Measurements from ENCODE around the gene PHYHD1.
A peak's percentile ranks its signal among the peaks of the same experiment; 100 is the strongest.
"Not testable (repeated sequence)": the region's sequence is repeated elsewhere in the genome, so short reads cannot be mapped to it uniquely, and the experiment has no call there.

Gene PHYHD1

GRCh38 chr9:128927731-128928411 lies 7.1 kb downstream of the PHYHD1 start:
- peak; percentile 43 for DNase-seq

DNA sequence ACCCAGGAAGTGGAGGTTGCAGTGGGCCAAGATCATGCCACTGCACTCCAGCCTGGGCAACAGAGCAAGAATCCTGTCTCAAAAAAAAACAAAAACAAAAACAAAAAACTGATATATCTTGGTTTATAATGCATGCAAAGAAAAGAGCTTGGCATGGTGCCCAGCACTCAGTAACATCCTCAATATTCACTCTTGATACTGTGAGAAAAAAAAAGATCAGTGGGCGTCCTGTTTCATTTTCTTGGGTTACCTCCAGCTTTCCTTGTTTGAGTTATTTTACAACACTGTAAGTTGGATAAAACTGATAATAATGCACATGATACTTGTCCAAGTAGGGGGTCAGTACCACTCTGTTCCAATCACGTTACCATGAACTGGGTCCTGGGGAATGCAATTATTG lies 7.8 kb downstream of the PHYHD1 start:
- DNase-seq = no peak

- no peak for DNase-seq
Measured at GRCh38 chr9:128929560-128929959, 8.8 kb downstream of the PHYHD1 start.

GRCh38 chr9:128933731-128934130 lies 12.9 kb downstream of the PHYHD1 start:
- no peak for DNase-seq

- no peak for DNase-seq
Measured at GRCh38 chr9:128936171-128936865, 15.5 kb downstream of the PHYHD1 start.

DNA sequence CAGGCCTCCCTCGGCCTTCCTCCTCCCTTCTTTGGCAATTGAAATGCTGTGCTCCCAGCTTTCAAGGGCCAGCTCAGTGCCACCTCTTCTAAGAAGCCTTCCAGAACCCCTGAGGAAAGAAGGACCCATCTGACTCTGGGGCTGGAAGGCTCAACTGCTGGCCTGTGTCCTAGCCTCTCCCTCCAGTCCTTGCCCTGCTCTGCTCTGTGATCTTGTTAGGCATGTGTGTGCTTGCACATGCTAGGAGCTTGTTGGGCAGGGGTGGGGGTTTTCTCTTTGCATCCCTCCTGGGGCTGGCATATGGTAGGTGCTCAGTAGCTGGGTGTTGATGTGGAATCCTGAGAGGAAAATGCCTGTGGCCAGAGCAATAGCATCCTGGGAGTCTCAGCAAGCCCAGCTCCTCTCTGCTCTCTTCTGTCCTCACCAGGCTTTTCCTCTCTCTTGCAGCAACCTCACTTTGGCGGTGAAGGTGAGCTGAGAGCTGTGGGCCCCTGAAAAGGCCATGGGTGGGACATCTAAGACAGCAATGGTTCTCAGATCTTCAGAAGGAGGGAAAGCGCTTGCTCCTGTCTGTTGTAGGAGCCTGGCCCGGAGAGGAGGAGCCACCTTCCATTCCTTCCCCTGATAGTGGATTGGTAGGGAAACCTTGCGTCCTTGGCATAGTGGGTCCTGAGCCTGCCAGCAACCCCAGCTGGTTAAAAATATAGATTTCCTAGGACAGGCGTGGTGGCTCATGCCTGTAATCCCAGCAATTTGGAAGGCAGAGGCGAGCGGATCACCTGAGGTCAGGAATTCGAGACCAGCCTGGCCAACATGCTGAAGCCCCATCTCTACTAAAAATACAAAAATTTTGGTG lies 16.8 kb downstream of the PHYHD1 start:
- DNase-seq = no peak

DNA sequence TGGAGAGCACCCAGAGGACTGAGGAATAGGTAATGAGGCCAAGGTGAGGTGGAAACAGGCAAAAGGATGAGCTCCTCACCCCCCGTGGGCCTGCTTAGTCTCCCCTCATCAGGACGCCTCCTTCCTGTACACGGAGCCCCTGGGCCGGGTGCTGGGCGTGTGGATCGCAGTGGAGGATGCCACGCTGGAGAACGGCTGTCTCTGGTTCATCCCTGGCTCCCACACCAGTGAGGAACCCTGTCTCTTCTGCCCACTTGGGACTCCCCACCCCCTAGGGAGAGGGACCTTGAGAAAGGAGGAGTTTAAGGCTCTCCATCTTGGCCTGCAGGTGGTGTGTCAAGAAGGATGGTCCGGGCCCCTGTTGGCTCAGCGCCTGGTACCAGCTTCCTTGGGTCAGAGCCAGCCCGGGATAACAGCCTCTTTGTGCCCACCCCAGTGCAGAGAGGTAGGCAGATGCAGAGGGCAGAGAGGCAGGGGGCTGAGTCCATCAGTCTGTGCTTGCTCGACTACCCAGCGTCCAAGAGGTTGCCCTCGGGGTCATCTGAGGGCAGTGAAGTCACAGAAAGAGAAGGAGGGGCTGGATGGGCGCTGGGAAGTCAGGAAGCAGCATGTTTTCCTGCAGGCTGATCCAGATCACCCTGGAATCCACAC lies 19.6 kb downstream of the PHYHD1 start:
- no peak for DNase-seq

DNA sequence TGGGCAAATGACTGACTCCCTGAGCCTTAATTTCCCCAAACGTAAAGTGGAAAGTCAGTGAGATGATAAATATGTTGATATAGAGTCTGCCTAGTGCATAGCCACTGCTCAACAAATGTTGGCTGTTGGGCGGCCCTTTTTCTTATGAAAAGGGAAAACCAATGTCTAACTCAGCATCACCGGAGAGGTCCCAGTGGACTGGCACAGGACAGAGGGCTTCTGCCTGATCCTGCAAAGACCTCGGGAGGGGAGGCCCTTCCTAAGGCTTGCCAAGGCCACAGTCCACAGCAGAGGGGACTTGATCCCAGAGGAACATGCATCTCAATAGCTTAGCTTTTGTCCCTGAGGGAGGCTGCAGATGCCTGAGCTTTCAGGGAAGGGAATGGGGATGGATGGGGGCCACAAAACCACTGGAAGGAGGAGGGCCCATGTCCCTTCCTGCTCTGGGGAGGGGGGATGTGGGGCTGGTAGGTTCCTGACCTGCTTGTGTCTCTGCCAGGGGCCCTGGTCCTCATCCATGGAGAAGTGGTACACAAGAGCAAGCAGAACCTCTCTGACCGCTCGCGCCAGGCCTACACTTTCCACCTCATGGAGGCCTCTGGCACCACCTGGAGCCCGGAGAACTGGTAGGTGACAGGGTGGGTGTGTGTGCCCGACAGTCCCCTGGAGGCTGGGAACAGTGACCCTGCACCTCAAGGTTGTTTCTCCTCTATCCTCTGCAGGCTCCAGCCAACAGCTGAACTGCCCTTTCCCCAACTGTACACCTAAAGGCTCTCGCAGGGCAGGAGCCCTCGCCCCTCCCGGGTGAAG lies 20.4 kb downstream of the PHYHD1 start:
- DNase-seq = no peak

- no peak for DNase-seq
Measured at GRCh38 chr9:128943832-128944620, 23.2 kb downstream of the PHYHD1 start.

- DNase-seq = not testable (repeated sequence)
Measured at GRCh38 chr9:128944966-128945365, 24.2 kb downstream of the PHYHD1 start.

GRCh38 chr9:128945798-128946501 lies 25.2 kb downstream of the PHYHD1 start:
- DNase-seq = no peak

DNA sequence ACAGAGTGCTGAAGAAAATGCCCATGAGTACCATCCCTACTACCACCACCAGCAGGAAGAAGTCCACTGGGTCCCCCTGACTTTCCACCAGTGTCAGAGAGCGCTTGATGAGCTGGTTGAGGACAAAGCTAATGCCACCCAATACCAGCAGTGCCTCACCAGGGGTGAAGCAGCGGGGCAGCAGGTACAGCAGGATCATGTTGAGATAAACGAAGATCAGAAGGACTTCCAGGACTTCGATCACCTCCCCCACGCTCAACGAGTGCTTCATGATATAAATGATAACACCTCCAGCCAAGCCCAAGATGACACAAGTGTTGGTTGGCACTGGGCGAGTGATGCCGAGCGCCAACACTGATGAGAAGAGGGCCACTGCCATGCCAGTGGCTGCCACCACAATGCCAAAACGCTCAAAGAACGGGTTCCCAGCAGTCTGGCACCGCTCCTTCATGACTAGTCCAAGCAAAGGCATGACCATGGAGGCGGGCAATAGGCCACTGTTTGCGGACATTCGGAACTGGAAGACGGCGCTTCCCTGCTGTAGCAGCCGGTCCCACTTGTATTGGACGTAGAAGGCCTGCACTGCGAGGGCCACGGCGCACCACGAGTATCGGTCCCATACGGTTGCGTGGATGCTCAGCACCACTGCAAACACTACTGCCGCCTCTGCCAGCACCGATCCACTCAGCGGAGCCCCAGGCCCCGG lies 25.9 kb downstream of the PHYHD1 start:
- no peak for DNase-seq

- DNase-seq = no peak
Measured at GRCh38 chr9:128947277-128947526, 26.4 kb downstream of the PHYHD1 start.

GRCh38 chr9:128947527-128948301 lies 26.9 kb downstream of the PHYHD1 start, which contains the start of the genes DOLK and NUP188:
TSS of gene DOLK (minus strand) at chr9:128947603. CDS start at chr9:128947303, 300 bp downstream.
TSS of gene NUP188 (plus strand) at chr9:128947699. CDS start at chr9:128947720, 21 bp downstream.
- peak; percentile 91 for DNase-seq

DNA sequence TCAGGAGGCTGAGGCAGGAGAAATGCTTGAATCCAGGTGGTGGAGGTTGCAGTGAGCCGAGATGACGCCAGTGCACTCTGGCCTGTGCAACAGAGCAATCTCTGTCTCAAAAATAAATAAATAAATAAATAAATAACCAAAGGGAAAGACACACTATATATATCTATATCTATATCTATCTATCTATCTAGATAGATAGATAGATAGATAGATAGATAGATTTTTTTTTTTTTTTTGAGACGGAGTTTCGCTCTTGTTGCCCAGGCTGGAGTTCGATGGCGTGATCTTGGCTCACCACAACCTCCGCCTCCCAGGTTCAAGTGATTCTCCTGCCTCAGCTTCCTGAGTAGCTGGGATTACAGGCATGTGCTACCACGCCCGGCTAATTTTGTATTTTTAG lies 40.6 kb downstream of the PHYHD1 start:
- not testable (repeated sequence) for DNase-seq

DNA sequence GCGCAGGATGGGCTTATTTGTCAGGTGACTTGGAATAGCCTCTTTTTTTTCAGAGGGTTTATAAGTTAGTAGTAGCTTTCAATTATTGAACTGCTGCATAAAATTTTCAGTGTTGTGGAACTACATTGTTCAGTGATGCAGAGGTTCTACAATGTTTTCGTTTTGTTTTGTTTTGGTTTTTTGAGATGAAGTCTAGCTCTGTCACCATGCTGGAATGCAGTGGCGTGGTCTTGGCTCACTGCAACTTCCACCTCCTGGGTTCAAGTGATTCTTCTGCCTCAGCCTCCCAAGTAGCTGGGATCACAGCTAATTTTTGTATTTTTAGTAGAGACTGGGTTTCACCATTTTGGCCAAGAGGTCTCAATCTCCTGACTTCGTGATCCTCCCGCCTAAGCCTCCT lies 48.7 kb downstream of the PHYHD1 start:
- DNase-seq = no peak

GRCh38 chr9:128972956-128973355 lies 52.2 kb downstream of the PHYHD1 start:
- DNase-seq = peak; percentile 59

DNA sequence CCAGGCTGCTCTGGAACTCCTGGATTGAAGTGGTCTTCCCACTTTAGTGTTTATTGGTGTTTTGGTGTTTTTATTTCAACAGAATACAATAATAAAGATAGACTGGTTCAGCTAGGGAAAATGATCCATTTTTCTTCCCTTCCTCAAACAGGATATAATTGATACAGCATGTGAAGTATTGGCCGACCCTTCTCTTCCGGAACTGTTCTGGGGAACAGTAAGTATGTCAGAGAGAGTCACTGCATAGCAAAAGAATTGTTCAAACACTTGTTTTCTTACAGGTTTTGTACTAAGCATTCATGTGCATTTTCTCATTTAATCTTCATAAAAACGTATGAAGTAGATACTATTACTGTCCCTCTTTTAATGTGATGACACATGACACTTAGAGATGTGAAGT lies 58.3 kb downstream of the PHYHD1 start:
- DNase-seq = no peak

GRCh38 chr9:128983536-128983935 lies 62.8 kb downstream of the PHYHD1 start:
- DNase-seq = no peak

Measured in fibroblast of skin of right quadriceps (primary cell).